Endothelial cell (in vitro differentiated cells): ENCODE measurements around the gene SPPL2C. TPM values are rescaled to one million over a fixed set of nuclear protein-coding genes. Genes with fewer than 3 reads are reported as not detected.

Experiments
- DNase-seq: peaks from one replicate; pipeline ENCODE4 v3.0.0; 2021; ENCODE audit warnings: low spot score
- H3K27ac Mint-ChIP-seq: one replicate; pipeline ENCODE4 v1.8.0; 2021; ENCODE audit warnings: mixed read lengths, inconsistent platforms; ENCODE audit not compliant: unreplicated experiment
- H3K27me3 Mint-ChIP-seq: one replicate; pipeline ENCODE4 v1.8.0; 2021; ENCODE audit warnings: mild to moderate bottlenecking, moderate library complexity, mixed read lengths, inconsistent platforms; ENCODE audit not compliant: unreplicated experiment
- H3K36me3 Mint-ChIP-seq: one replicate; pipeline ENCODE4 v1.8.0; 2021; ENCODE audit warnings: mild to moderate bottlenecking, low read depth, mixed read lengths, inconsistent platforms; ENCODE audit not compliant: unreplicated experiment
- H3K4me1 Mint-ChIP-seq: one replicate; pipeline ENCODE4 v1.8.0; 2021; ENCODE audit warnings: mild to moderate bottlenecking, mixed read lengths, inconsistent platforms; ENCODE audit not compliant: unreplicated experiment
- H3K4me3 Mint-ChIP-seq: one replicate; pipeline ENCODE4 v1.8.0; 2021; ENCODE audit warnings: mild to moderate bottlenecking, mixed read lengths, inconsistent platforms; ENCODE audit not compliant: unreplicated experiment
- H3K9me3 Mint-ChIP-seq: one replicate; pipeline ENCODE4 v1.8.0; 2021; ENCODE audit warnings: mixed read lengths, inconsistent platforms; ENCODE audit not compliant: unreplicated experiment
- total RNA-seq: library from RNA; stranded (reverse); fragmentation: NEBNext Ultra II Directional; extraction: Animal tissue kit (Norgen Biotek cat#: 25700); gene quantifications from one replicate; pipeline ENCODE4 v1.2.1, GENCODE V29; 2021; ENCODE audit not compliant: unreplicated experiment
- TF ChIP-seq, protein P1 (sequence below): fragments of 200-600 bp; sonication (generic); IDR thresholded peaks from one replicate; pipeline ENCODE4 v1.5.0; 2021; ENCODE audit warnings: antibody characterized with exemption; ENCODE audit not compliant: unreplicated experiment

The SPPL2C gene
- total RNA-seq, 1 donor from 2014 or later: not detected

DNA sequence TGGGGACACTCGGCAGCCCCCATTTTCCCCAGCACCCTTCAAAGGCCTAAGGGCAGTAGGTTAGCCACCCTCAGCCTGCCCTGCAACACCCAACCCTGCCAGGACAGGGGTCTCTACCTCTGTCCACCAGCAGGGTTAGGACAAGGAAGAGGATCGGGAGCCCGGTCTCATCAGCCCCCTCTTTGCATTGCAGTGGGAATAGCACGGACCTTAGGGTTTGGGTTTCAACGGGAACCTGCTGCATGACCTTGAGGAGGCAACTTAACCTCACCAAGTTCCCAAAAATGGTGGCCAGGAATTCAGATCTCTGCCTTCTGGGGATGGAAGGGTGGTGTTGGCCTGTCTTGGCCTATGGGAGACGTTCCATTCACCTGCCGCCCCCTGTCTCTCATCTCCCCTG, 20.2 kb upstream of the SPPL2C start:
- no peak overlapping the region for H3K27ac Mint-ChIP-seq
- TF ChIP-seq, protein P1, sequence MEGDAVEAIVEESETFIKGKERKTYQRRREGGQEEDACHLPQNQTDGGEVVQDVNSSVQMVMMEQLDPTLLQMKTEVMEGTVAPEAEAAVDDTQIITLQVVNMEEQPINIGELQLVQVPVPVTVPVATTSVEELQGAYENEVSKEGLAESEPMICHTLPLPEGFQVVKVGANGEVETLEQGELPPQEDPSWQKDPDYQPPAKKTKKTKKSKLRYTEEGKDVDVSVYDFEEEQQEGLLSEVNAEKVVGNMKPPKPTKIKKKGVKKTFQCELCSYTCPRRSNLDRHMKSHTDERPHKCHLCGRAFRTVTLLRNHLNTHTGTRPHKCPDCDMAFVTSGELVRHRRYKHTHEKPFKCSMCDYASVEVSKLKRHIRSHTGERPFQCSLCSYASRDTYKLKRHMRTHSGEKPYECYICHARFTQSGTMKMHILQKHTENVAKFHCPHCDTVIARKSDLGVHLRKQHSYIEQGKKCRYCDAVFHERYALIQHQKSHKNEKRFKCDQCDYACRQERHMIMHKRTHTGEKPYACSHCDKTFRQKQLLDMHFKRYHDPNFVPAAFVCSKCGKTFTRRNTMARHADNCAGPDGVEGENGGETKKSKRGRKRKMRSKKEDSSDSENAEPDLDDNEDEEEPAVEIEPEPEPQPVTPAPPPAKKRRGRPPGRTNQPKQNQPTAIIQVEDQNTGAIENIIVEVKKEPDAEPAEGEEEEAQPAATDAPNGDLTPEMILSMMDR: no peak
- no peaks in the 10 kb centered on the region for H3K4me1 Mint-ChIP-seq
- peaks cover 4% of the 10 kb centered on the region for H3K27me3 Mint-ChIP-seq
- no peak for DNase-seq
- H3K4me3 Mint-ChIP-seq: no peak overlapping the region
- H3K9me3 Mint-ChIP-seq: no peaks in the 10 kb centered on the region
- no peaks in the 10 kb centered on the region for H3K36me3 Mint-ChIP-seq

GRCh38 chr17:45824901-45825492, 19.7 kb upstream of the SPPL2C start:
- H3K27ac Mint-ChIP-seq: no peak overlapping the region
- H3K36me3 Mint-ChIP-seq: no peaks in the 10 kb centered on the region
- H3K27me3 Mint-ChIP-seq: peaks cover 4% of the 10 kb centered on the region

GRCh38 chr17:45825792-45826191, 18.9 kb upstream of the SPPL2C start:
- TF ChIP-seq, protein P1: no peak
- Mint-ChIP-seq H3K27ac (no peak overlapping the region), H3K27me3 (peaks cover 4% of the 10 kb centered on the region), H3K4me1 (no peaks in the 10 kb centered on the region), H3K4me3 (no peak overlapping the region), H3K9me3 (no peaks in the 10 kb centered on the region), H3K36me3 (no peaks in the 10 kb centered on the region)
- no peak for DNase-seq

More at GRCh38 chr17:45824901-45825492, 19.7 kb upstream of the SPPL2C start:
- Mint-ChIP-seq H3K4me1 (no peaks in the 10 kb centered on the region), H3K4me3 (no peak overlapping the region), H3K9me3 (no peaks in the 10 kb centered on the region)
- no peak for DNase-seq
- TF ChIP-seq, protein P1: no peak

- no peak for DNase-seq
- no peaks in the 10 kb centered on the region for H3K4me1 Mint-ChIP-seq
- H3K9me3 Mint-ChIP-seq: no peaks in the 10 kb centered on the region
- no peak overlapping the region for H3K4me3 Mint-ChIP-seq
- peaks cover 5% of the 10 kb centered on the region for H3K27me3 Mint-ChIP-seq
- TF ChIP-seq, protein P1: no peak
- no peaks in the 10 kb centered on the region for H3K36me3 Mint-ChIP-seq
- no peak overlapping the region for H3K27ac Mint-ChIP-seq
These were observed 17.6 kb upstream of the SPPL2C start for GRCh38 chr17:45826919-45827588.

GRCh38 chr17:45828171-45828570, 16.5 kb upstream of the SPPL2C start:
- no peaks in the 10 kb centered on the region for H3K36me3 Mint-ChIP-seq
- DNase-seq: no peak
- peaks cover 5% of the 10 kb centered on the region for H3K27me3 Mint-ChIP-seq
- no peaks in the 10 kb centered on the region for H3K4me1 Mint-ChIP-seq
- no peak overlapping the region for H3K4me3 Mint-ChIP-seq
- no peak overlapping the region for H3K27ac Mint-ChIP-seq
- no peaks in the 10 kb centered on the region for H3K9me3 Mint-ChIP-seq
- TF ChIP-seq, protein P1: no peak
